Fibroblast of lung (primary cell): ENCODE measurements around the gene WNT4. TPM values are rescaled to one million over a fixed set of nuclear protein-coding genes. Genes with fewer than 3 reads are reported as not detected.

ENCODE experiments used
- DNase-seq, 2 donors: peaks; one replicate each; pipeline versions ENCODE4 v3.0.0 to v3.0.0-alpha.2; 2010; ENCODE audit warnings: low read depth in 2 of 2
- H2AFZ ChIP-seq: 2 replicates; pipeline ENCODE4 v1.5.1; 2012; ENCODE audit warnings: low read length, control low read depth, inconsistent platforms
- H3K27ac ChIP-seq: 2 replicates; pipeline ENCODE4 v1.5.1; 2011; ENCODE audit warnings: low read length, control low read depth; ENCODE audit not compliant: insufficient read depth
- H3K27me3 ChIP-seq: 2 replicates; pipeline ENCODE4 v1.5.1; 2011; ENCODE audit warnings: mild to moderate bottlenecking, low read length; ENCODE audit not compliant: control insufficient read depth, insufficient read depth
- H3K36me3 ChIP-seq: 2 replicates; pipeline ENCODE4 v1.5.1; 2011; ENCODE audit warnings: low read length; ENCODE audit not compliant: control insufficient read depth, insufficient read depth
- H3K4me1 ChIP-seq: 2 replicates; pipeline ENCODE4 v1.5.1; 2011; ENCODE audit warnings: low read length; ENCODE audit not compliant: control insufficient read depth, insufficient read depth; ENCODE audit errors: extremely low read depth
- H3K4me2 ChIP-seq: 2 replicates; pipeline ENCODE4 v1.5.1; 2011; ENCODE audit warnings: low read length, control low read depth; ENCODE audit not compliant: insufficient read depth; ENCODE audit errors: extremely low read depth
- H3K4me3 ChIP-seq, 4 experiments: fragments of 200-600 bp in 1 of 4; sonication (generic) in 1 of 4; replicated peaks in 1 of 4; 2 replicates each; pipeline ENCODE4 v1.5.1; 2011 to 2016; ENCODE audit warnings: low read length in 4 of 4, low read depth in 3 of 4, mild to moderate bottlenecking in 3 of 4, control low read depth in 2 of 4, inconsistent platforms in 1 of 4, mixed read lengths in 1 of 4; ENCODE audit not compliant: insufficient read depth in 1 of 4; ENCODE audit errors: control extremely low read depth in 1 of 4
- H3K79me2 ChIP-seq: 2 replicates; pipeline ENCODE4 v1.5.1; 2012; ENCODE audit warnings: mild to moderate bottlenecking, low read length, inconsistent platforms; ENCODE audit not compliant: control insufficient read depth, insufficient read depth
- H3K9ac ChIP-seq: 2 replicates; pipeline ENCODE4 v1.5.1; 2011; ENCODE audit warnings: mild to moderate bottlenecking, low read length, control low read depth; ENCODE audit not compliant: insufficient read depth
- H3K9me3 ChIP-seq: 2 replicates; pipeline ENCODE4 v1.5.1; 2012; ENCODE audit warnings: low read depth, low read length; ENCODE audit not compliant: control insufficient read depth, insufficient read depth
- H4K20me1 ChIP-seq: 2 replicates; pipeline ENCODE4 v1.5.1; 2011; ENCODE audit warnings: low read length; ENCODE audit not compliant: control insufficient read depth, insufficient read depth; ENCODE audit errors: extremely low read depth
- EZH2 ChIP-seq: IDR thresholded peaks from 2 replicates; pipeline ENCODE4 v1.5.1; 2012; ENCODE audit warnings: low read length, control low read depth, mild to moderate bottlenecking; ENCODE audit errors: missing control alignments
- polyA plus RNA-seq, 2 donors: library from polyadenylated mRNA; depleted of rRNA in 1 of 2; stranded (reverse) in 1 of 2; unstranded in 1 of 2; fragments of >200 nt; gene quantifications; 2 replicates each; pipeline ENCODE4 v1.2.1, GENCODE V29; 2011 to 2012; ENCODE audit warnings: missing spikeins in 1 of 2
- total RNA-seq: library from RNA; depleted of rRNA; stranded (reverse); fragments of >200 nt; gene quantifications from 2 replicates; pipeline ENCODE4 v1.2.1, GENCODE V29; 2014
- TF ChIP-seq, protein P1 (sequence below), 2 donors: IDR thresholded peaks in 1 of 2; conservative IDR thresholded peaks in 1 of 2; 1 replicate in 1 of 2; 2 replicates in 1 of 2; pipeline ENCODE4 v1.5.1; 2011 to 2012; ENCODE audit warnings: low read length in 2 of 2, control low read depth in 1 of 2, inconsistent platforms in 1 of 2, low read depth in 1 of 2, mild to moderate bottlenecking in 1 of 2

Gene WNT4
- total and polyA plus RNA-seq, 2 donors (not counting 1 experiment from before 2014, with no cell fraction given), result under 0.01 TPM; not detected in 1

DNA sequence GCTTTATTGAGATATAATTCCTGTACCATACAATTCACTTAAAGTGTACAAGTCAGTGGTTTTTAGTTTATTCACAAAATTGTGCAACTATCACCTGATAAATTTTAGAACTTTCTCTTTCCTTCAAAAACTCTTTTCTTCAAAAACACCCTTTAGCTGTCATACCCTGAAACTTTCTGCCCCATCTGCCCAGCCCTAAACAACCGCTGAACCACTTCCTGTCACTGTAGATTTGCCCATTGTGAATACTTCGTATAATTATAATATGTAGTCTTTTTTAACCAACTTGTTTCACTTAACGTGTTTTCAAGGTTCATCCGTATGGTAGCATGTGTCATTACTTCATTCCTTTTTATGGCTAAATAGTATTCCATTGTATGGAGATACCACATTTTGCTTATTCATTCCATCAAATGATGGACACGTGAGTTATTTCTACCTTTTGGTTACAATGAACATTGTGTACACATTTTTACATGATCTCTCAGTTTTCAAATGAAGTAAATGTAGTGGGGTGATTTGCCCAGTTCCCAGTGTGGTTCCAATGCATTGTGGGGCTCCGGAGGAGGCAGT is 37.9 kb downstream of the WNT4 start:
- H4K20me1 ChIP-seq, result peaks cover 2% of the 10 kb centered on the region
- TF ChIP-seq EZH2, result no peak
- TF ChIP-seq, protein P1, sequence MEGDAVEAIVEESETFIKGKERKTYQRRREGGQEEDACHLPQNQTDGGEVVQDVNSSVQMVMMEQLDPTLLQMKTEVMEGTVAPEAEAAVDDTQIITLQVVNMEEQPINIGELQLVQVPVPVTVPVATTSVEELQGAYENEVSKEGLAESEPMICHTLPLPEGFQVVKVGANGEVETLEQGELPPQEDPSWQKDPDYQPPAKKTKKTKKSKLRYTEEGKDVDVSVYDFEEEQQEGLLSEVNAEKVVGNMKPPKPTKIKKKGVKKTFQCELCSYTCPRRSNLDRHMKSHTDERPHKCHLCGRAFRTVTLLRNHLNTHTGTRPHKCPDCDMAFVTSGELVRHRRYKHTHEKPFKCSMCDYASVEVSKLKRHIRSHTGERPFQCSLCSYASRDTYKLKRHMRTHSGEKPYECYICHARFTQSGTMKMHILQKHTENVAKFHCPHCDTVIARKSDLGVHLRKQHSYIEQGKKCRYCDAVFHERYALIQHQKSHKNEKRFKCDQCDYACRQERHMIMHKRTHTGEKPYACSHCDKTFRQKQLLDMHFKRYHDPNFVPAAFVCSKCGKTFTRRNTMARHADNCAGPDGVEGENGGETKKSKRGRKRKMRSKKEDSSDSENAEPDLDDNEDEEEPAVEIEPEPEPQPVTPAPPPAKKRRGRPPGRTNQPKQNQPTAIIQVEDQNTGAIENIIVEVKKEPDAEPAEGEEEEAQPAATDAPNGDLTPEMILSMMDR (conservative IDR thresholded peaks at IDR 0.05 in 1 of 2, IDR thresholded peaks at IDR 0.05 in 1 of 2; ENCODE audit: low read depth in 1 of 2, low read length in 2 of 2), result no peak

GRCh38 chr1:22104094-22104493 is 38.8 kb downstream of the WNT4 start:
- TF ChIP-seq, protein P1 (conservative IDR thresholded peaks at IDR 0.05 in 1 of 2, IDR thresholded peaks at IDR 0.05 in 1 of 2; ENCODE audit: low read depth in 1 of 2, low read length in 2 of 2), result no peak
- no peak for TF ChIP-seq EZH2
- Histone ChIP-seq H3K4me1 (peaks cover 4% of the 10 kb centered on the region), H4K20me1 (peaks cover 2% of the 10 kb centered on the region), H3K9ac (no peak overlapping the region), H3K9me3 (no peaks in the 10 kb centered on the region), H2AFZ (no peak overlapping the region), H3K79me2 (peaks cover 54% of the 10 kb centered on the region), H3K4me2 (no peak overlapping the region), H3K27ac (no peak overlapping the region), H3K4me3 (no peak overlapping the region), H3K36me3 (peaks cover 11% of the 10 kb centered on the region), H3K27me3 (no peaks in the 10 kb centered on the region)
- DNase-seq, result no peak

More for the DNA sequence above, 37.9 kb downstream of the WNT4 start:
- Histone ChIP-seq H3K9ac (no peak overlapping the region), H3K4me2 (no peak overlapping the region), H3K36me3 (peaks cover 10% of the 10 kb centered on the region), H2AFZ (no peak overlapping the region), H3K27ac (no peak overlapping the region), H3K4me1 (peaks cover 4% of the 10 kb centered on the region), H3K79me2 (peaks cover 52% of the 10 kb centered on the region), H3K27me3 (no peaks in the 10 kb centered on the region), H3K4me3 (no peak overlapping the region), H3K9me3 (no peaks in the 10 kb centered on the region)
- no peak for DNase-seq

DNA sequence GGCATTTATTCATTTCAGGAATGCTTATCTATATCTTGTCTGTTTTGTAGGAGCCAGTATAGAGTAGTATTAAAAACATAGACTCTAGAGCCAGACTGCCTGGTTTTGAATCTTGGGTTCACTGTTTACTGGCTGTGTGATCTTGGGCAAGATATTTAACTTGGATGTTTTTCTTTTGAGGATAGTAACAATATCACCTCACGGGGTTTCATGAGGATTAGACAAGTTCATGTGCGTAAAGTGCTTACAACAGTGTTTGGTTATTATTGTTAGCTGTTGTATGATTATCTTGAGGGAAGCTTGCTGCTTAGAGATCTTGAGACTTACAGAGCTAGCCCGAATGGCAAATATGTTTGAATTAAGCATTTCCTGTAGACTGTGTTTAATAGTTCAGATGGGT is 40.2 kb downstream of the WNT4 start:
- Histone ChIP-seq H2AFZ (no peak overlapping the region), H3K9me3 (no peaks in the 10 kb centered on the region), H4K20me1 (peaks cover 2% of the 10 kb centered on the region), H3K27me3 (no peaks in the 10 kb centered on the region), H3K9ac (no peak overlapping the region), H3K27ac (no peak overlapping the region), H3K4me2 (no peak overlapping the region), H3K4me3 (no peak overlapping the region), H3K4me1 (no peaks in the 10 kb centered on the region), H3K79me2 (peaks cover 48% of the 10 kb centered on the region), H3K36me3 (peaks cover 7% of the 10 kb centered on the region)
- TF ChIP-seq EZH2, result no peak
- TF ChIP-seq, protein P1 (conservative IDR thresholded peaks at IDR 0.05 in 1 of 2, IDR thresholded peaks at IDR 0.05 in 1 of 2; ENCODE audit: low read depth in 1 of 2, low read length in 2 of 2), result no peak
- no peak for DNase-seq
